PC-3 (cell line): Measurements from ENCODE around the gene SMCR8.

Source experiments
- CTCF ChIP-seq: fragments of 300-600 bp; sonication (generic); conservative IDR thresholded peaks from 2 replicates; pipeline ENCODE4 v1.5.1; 2017; ENCODE audit warnings: antibody characterized with exemption, low read depth, mild to moderate bottlenecking, low read length
- EZH2 ChIP-seq: fragments of 300-600 bp; sonication (generic); IDR thresholded peaks from one replicate; pipeline ENCODE4 v1.6.1; 2017; ENCODE audit warnings: antibody characterized with exemption, mild to moderate bottlenecking, low read length; ENCODE audit not compliant: unreplicated experiment
- EZH2phosphoT487 ChIP-seq: fragments of 300-600 bp; sonication (generic); IDR thresholded peaks from 2 replicates; pipeline ENCODE4 v1.6.1; 2018; ENCODE audit warnings: mild to moderate bottlenecking, antibody characterized with exemption, low read length, borderline replicate concordance

- TF ChIP-seq EZH2 (no peak), CTCF (no peak), EZH2phosphoT487 (no peak)
These were observed 29.8 kb upstream of the SMCR8 start for GRCh38 chr17:18285296-18285695.
